ENCODE data around the gene ERVH48-1.

DNA sequence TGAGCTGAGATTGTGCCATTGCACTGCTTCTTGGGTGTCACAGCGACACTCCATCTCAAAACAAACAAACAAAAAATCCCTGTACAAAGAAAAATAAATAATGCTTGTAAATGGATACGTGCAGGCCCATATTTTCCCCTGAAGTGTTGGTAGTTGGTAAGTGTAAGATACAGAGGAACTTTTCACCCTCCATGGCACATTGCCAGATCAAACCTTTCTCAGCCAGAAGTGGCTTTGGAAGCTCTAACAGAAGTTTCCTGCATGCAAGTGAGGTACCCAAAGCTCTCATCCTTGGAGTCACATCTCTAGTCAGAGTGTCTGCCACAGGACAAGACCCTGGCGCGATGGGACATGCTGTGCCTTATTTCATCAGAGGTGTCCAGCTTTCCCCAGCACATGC, 25.0 kb downstream of the ERVH48-1 start:
- TF ChIP-seq, protein P1, sequence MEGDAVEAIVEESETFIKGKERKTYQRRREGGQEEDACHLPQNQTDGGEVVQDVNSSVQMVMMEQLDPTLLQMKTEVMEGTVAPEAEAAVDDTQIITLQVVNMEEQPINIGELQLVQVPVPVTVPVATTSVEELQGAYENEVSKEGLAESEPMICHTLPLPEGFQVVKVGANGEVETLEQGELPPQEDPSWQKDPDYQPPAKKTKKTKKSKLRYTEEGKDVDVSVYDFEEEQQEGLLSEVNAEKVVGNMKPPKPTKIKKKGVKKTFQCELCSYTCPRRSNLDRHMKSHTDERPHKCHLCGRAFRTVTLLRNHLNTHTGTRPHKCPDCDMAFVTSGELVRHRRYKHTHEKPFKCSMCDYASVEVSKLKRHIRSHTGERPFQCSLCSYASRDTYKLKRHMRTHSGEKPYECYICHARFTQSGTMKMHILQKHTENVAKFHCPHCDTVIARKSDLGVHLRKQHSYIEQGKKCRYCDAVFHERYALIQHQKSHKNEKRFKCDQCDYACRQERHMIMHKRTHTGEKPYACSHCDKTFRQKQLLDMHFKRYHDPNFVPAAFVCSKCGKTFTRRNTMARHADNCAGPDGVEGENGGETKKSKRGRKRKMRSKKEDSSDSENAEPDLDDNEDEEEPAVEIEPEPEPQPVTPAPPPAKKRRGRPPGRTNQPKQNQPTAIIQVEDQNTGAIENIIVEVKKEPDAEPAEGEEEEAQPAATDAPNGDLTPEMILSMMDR (IDR thresholded peaks at IDR 0.05): no peak
- no peak for TF ChIP-seq POLR2AphosphoS5 (IDR thresholded peaks at IDR 0.05)
- no peak for TF ChIP-seq POLR2A (IDR thresholded peaks at IDR 0.05)

Measured in suprapubic skin (tissue), 4 donors.